ENCODE measurements around the gene SIK2.
"Not testable (repeated sequence)": the region's sequence is repeated elsewhere in the genome, so short reads cannot be mapped to it uniquely, and the experiment has no call there.

SIK2 gene

DNA sequence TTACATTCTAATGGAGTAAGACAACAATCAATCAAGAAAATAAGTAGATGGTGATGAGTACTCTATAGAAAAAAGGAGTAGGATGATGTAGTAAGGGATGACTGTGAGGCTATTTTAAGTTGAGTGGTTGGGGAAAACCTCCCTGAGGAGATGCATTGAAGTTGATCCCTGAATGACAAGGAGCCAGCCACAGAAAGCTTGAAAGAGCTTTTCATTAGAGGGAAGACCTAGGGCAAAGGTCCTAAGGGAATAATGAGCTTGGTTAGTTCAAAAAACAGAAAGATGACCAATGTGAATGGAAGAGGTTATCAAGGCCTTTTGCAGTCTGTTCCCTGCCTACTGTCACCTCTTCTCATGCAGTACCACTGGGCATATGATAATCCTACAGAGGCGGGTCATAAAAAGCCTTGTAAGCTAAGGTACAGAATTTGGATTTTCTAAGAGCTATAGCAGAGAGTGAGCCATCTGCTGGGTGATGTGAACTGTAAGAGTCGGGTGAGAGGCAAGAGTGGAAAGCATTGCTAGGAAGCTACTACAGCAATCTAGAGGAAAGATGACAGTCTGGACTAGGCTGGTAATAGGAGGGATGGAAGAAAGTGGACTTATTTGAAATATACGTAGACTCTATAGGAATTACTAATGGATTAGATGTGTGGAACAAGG lies 160.9 kb downstream of the SIK2 start:
- H3K9me3 ChIP-seq (ENCODE audit: control insufficient read depth, low read length) = no peaks in the 10 kb centered on the region
- DNase-seq = no peak
- peaks cover 37% of the 10 kb centered on the region for H3K36me3 ChIP-seq (ENCODE audit: control insufficient read depth, insufficient read depth, low read length)
- no peak overlapping the region for H3K4me3 ChIP-seq (ENCODE audit: insufficient read depth, low read depth, low read length, poor library complexity, severe bottlenecking)
- H3K27ac ChIP-seq (ENCODE audit: insufficient read depth, low read length, poor library complexity, severe bottlenecking) = no peak overlapping the region
- no peaks in the 10 kb centered on the region for H3K27me3 ChIP-seq (replicated peaks; ENCODE audit: control insufficient read depth, insufficient read depth, low read length, poor library complexity, severe bottlenecking)
- no peaks in the 10 kb centered on the region for H3K4me1 ChIP-seq (ENCODE audit: control insufficient read depth, insufficient read depth, low read length, poor library complexity, severe bottlenecking)

DNA sequence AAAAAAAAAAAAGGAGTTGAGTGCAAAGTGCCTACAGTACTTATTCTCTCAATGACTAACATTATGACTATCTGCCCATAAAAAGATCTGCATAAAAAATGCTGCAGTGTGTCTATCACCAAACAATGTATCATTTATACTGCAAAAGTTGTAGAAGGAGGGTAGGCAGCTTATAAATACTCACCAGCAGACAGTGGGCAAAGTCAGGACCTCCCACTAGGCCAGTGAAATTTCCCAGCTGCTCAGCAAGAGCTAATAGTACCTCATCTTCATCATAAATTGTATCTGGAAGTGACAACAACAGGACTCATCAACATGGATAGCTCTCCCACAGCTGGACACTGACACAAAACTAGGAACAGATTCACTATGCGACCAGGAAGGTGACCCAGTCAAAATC lies 162.4 kb downstream of the SIK2 start:
- H3K27ac ChIP-seq (ENCODE audit: insufficient read depth, low read length, poor library complexity, severe bottlenecking) = no peak overlapping the region
- no peak overlapping the region for H3K4me3 ChIP-seq (ENCODE audit: insufficient read depth, low read depth, low read length, poor library complexity, severe bottlenecking)

GRCh38 chr11:111765320-111765983 lies 163.2 kb downstream of the SIK2 start:
- Histone ChIP-seq H3K27me3 (replicated peaks; ENCODE audit: control insufficient read depth, insufficient read depth, low read length, poor library complexity, severe bottlenecking) (no peaks in the 10 kb centered on the region), H3K27ac (ENCODE audit: insufficient read depth, low read length, poor library complexity, severe bottlenecking) (peak overlapping the region; percentile 74), H3K4me1 (ENCODE audit: control insufficient read depth, insufficient read depth, low read length, poor library complexity, severe bottlenecking) (no peaks in the 10 kb centered on the region), H3K4me3 (ENCODE audit: insufficient read depth, low read depth, low read length, poor library complexity, severe bottlenecking) (peak overlapping the region; percentile 91), H3K36me3 (ENCODE audit: control insufficient read depth, insufficient read depth, low read length) (peaks cover 19% of the 10 kb centered on the region), H3K9me3 (ENCODE audit: control insufficient read depth, low read length) (no peaks in the 10 kb centered on the region)
- no peak for DNase-seq

More for the DNA sequence above, 162.4 kb downstream of the SIK2 start:
- no peak for DNase-seq
- H3K9me3 ChIP-seq (ENCODE audit: control insufficient read depth, low read length) = no peaks in the 10 kb centered on the region
- no peaks in the 10 kb centered on the region for H3K27me3 ChIP-seq (replicated peaks; ENCODE audit: control insufficient read depth, insufficient read depth, low read length, poor library complexity, severe bottlenecking)
- H3K4me1 ChIP-seq (ENCODE audit: control insufficient read depth, insufficient read depth, low read length, poor library complexity, severe bottlenecking) = no peaks in the 10 kb centered on the region
- peaks cover 27% of the 10 kb centered on the region for H3K36me3 ChIP-seq (ENCODE audit: control insufficient read depth, insufficient read depth, low read length)

- Histone ChIP-seq H3K27ac (ENCODE audit: insufficient read depth, low read length, poor library complexity, severe bottlenecking) (peak within 1 kb of the TSS; percentile 74), H3K9me3 (ENCODE audit: control insufficient read depth, low read length) (no peaks in the 10 kb centered on the region), H3K4me3 (ENCODE audit: insufficient read depth, low read depth, low read length, poor library complexity, severe bottlenecking) (peak within 1 kb of the TSS; percentile 91), H3K4me1 (ENCODE audit: control insufficient read depth, insufficient read depth, low read length, poor library complexity, severe bottlenecking) (no peaks in the 10 kb centered on the region), H3K36me3 (ENCODE audit: control insufficient read depth, insufficient read depth, low read length) (peaks cover 11% of the 10 kb centered on the region), H3K27me3 (replicated peaks; ENCODE audit: control insufficient read depth, insufficient read depth, low read length, poor library complexity, severe bottlenecking) (no peaks in the 10 kb centered on the region)
- DNase-seq = peak; percentile 54 to 66 (median 60)
Observed at GRCh38 chr11:111765984-111766833, 164.0 kb downstream of the SIK2 start, which contains the start of gene PPP2R1B. TSS of gene PPP2R1B (minus strand) at chr11:111766389. CDS start at chr11:111766361, 28 bp downstream.

- no peaks in the 10 kb centered on the region for H3K27me3 ChIP-seq (replicated peaks; ENCODE audit: control insufficient read depth, insufficient read depth, low read length, poor library complexity, severe bottlenecking)
- no peak for DNase-seq
- no peaks in the 10 kb centered on the region for H3K9me3 ChIP-seq (ENCODE audit: control insufficient read depth, low read length)
- peak overlapping the region; percentile 74 for H3K27ac ChIP-seq (ENCODE audit: insufficient read depth, low read length, poor library complexity, severe bottlenecking)
- peaks cover 6% of the 10 kb centered on the region for H3K36me3 ChIP-seq (ENCODE audit: control insufficient read depth, insufficient read depth, low read length)
- no peaks in the 10 kb centered on the region for H3K4me1 ChIP-seq (ENCODE audit: control insufficient read depth, insufficient read depth, low read length, poor library complexity, severe bottlenecking)
- peak overlapping the region; percentile 91 for H3K4me3 ChIP-seq (ENCODE audit: insufficient read depth, low read depth, low read length, poor library complexity, severe bottlenecking)
Observed at GRCh38 chr11:111766834-111767142, 164.5 kb downstream of the SIK2 start.

- H3K4me1 ChIP-seq (ENCODE audit: control insufficient read depth, insufficient read depth, low read length, poor library complexity, severe bottlenecking) = no peaks in the 10 kb centered on the region
- no peaks in the 10 kb centered on the region for H3K27me3 ChIP-seq (replicated peaks; ENCODE audit: control insufficient read depth, insufficient read depth, low read length, poor library complexity, severe bottlenecking)
- no peak for DNase-seq
- H3K4me3 ChIP-seq (ENCODE audit: insufficient read depth, low read depth, low read length, poor library complexity, severe bottlenecking) = no peak overlapping the region
- H3K9me3 ChIP-seq (ENCODE audit: control insufficient read depth, low read length) = no peaks in the 10 kb centered on the region
- H3K36me3 ChIP-seq (ENCODE audit: control insufficient read depth, insufficient read depth, low read length) = no peaks in the 10 kb centered on the region
- H3K27ac ChIP-seq (ENCODE audit: insufficient read depth, low read length, poor library complexity, severe bottlenecking) = no peak overlapping the region
Observed at GRCh38 chr11:111770581-111771134, 168.4 kb downstream of the SIK2 start.

- not testable (repeated sequence) for H3K4me3 ChIP-seq (ENCODE audit: insufficient read depth, low read depth, low read length, poor library complexity, severe bottlenecking); DNase-seq; H3K36me3 ChIP-seq (ENCODE audit: control insufficient read depth, insufficient read depth, low read length); H3K4me1 ChIP-seq (ENCODE audit: control insufficient read depth, insufficient read depth, low read length, poor library complexity, severe bottlenecking); H3K27ac ChIP-seq (ENCODE audit: insufficient read depth, low read length, poor library complexity, severe bottlenecking); H3K9me3 ChIP-seq (ENCODE audit: control insufficient read depth, low read length); H3K27me3 ChIP-seq (replicated peaks; ENCODE audit: control insufficient read depth, insufficient read depth, low read length, poor library complexity, severe bottlenecking)
Observed at GRCh38 chr11:111771205-111771604, 169.0 kb downstream of the SIK2 start.

GRCh38 chr11:111772535-111772934 lies 170.3 kb downstream of the SIK2 start:
- Histone ChIP-seq H3K36me3 (ENCODE audit: control insufficient read depth, insufficient read depth, low read length) (no peaks in the 10 kb centered on the region), H3K27me3 (replicated peaks; ENCODE audit: control insufficient read depth, insufficient read depth, low read length, poor library complexity, severe bottlenecking) (no peaks in the 10 kb centered on the region), H3K9me3 (ENCODE audit: control insufficient read depth, low read length) (no peaks in the 10 kb centered on the region), H3K4me1 (ENCODE audit: control insufficient read depth, insufficient read depth, low read length, poor library complexity, severe bottlenecking) (no peaks in the 10 kb centered on the region), H3K27ac (ENCODE audit: insufficient read depth, low read length, poor library complexity, severe bottlenecking) (no peak overlapping the region), H3K4me3 (ENCODE audit: insufficient read depth, low read depth, low read length, poor library complexity, severe bottlenecking) (no peak overlapping the region)
- no peak for DNase-seq

GRCh38 chr11:111774955-111775710 lies 172.9 kb downstream of the SIK2 start:
- DNase-seq = no peak
- Histone ChIP-seq H3K36me3 (ENCODE audit: control insufficient read depth, insufficient read depth, low read length) (no peaks in the 10 kb centered on the region), H3K9me3 (ENCODE audit: control insufficient read depth, low read length) (no peaks in the 10 kb centered on the region), H3K4me1 (ENCODE audit: control insufficient read depth, insufficient read depth, low read length, poor library complexity, severe bottlenecking) (no peaks in the 10 kb centered on the region), H3K27me3 (replicated peaks; ENCODE audit: control insufficient read depth, insufficient read depth, low read length, poor library complexity, severe bottlenecking) (no peaks in the 10 kb centered on the region), H3K27ac (ENCODE audit: insufficient read depth, low read length, poor library complexity, severe bottlenecking) (no peak overlapping the region), H3K4me3 (ENCODE audit: insufficient read depth, low read depth, low read length, poor library complexity, severe bottlenecking) (no peak overlapping the region)
